HepG2 (cell line): ENCODE results near the gene ITGB5. TPM values are rescaled to one million over a fixed set of nuclear protein-coding genes. Genes with fewer than 3 reads are reported as not detected.

Source experiments
- ATM ChIP-seq: fragments of 450-650 bp; IDR thresholded peaks from 2 replicates; pipeline ENCODE4 v1.7.1; 2017; ENCODE audit warnings: mild to moderate bottlenecking, borderline replicate concordance
- GATAD1 ChIP-seq: IDR thresholded peaks from 2 replicates; pipeline ENCODE4 v1.6.1; 2016; ENCODE audit warnings: missing genetic modification reagents, missing compliant biosample characterization
- HMGA1 ChIP-seq: sonication (generic); formaldehyde crosslinking; conservative IDR thresholded peaks from 2 replicates; pipeline ENCODE4 v1.4.0; 2020; ENCODE audit warnings: missing genetic modification reagents
- HNRNPUL1 ChIP-seq: fragments of 200-400 bp; formaldehyde crosslinking; IDR thresholded peaks from 2 replicates; pipeline ENCODE4 v1.6.1; 2017; ENCODE audit warnings: low read depth, mild to moderate bottlenecking, low read length, moderate library complexity
- HOXA3 ChIP-seq: sonication (generic); formaldehyde crosslinking; IDR thresholded peaks from 2 replicates; pipeline ENCODE4 v1.5.0; 2020; ENCODE audit warnings: missing genetic modification reagents
- KLF6 ChIP-seq: IDR thresholded peaks from 2 replicates; pipeline ENCODE4 v1.8.0; 2016; ENCODE audit warnings: missing biosample characterization, missing genetic modification reagents
- MAF1 ChIP-seq: sonication (generic); formaldehyde crosslinking; IDR thresholded peaks from 2 replicates; pipeline ENCODE4 v1.5.0; 2020; ENCODE audit warnings: missing genetic modification reagents, borderline replicate concordance
- MIER3 ChIP-seq: IDR thresholded peaks from 2 replicates; pipeline ENCODE4 v1.6.1; 2016; ENCODE audit warnings: missing compliant biosample characterization, borderline replicate concordance
- PHF8 ChIP-seq: sonication (generic); formaldehyde crosslinking; IDR thresholded peaks from 2 replicates; pipeline ENCODE4 v1.5.0; 2020; ENCODE audit warnings: missing genetic modification reagents
- POLR2AphosphoS5 ChIP-seq: IDR thresholded peaks from 2 replicates; pipeline ENCODE4 v1.6.1; 2012; ENCODE audit warnings: low read depth, low read length
- RFX1 ChIP-seq: fragments of 450-650 bp; IDR thresholded peaks from 2 replicates; pipeline ENCODE4 v1.6.1; 2017
- SALL1 ChIP-seq: sonication (generic); formaldehyde crosslinking; IDR thresholded peaks from 2 replicates; pipeline ENCODE4 v1.8.0; 2022; ENCODE audit warnings: mild to moderate bottlenecking, missing genetic modification reagents
- SALL2 ChIP-seq: sonication (generic); formaldehyde crosslinking; IDR thresholded peaks from 2 replicates; pipeline ENCODE4 v1.8.1; 2023; ENCODE audit warnings: mild to moderate bottlenecking, missing genetic modification reagents, inconsistent platforms
- SOX13 ChIP-seq, 3 experiments: fragments of 450-650 bp in 1 of 3; sonication (generic) in 1 of 3; formaldehyde crosslinking in 1 of 3; IDR thresholded peaks in 2 of 3; conservative IDR thresholded peaks in 1 of 3; 2 replicates each; pipeline versions ENCODE4 v1.5.0 to v1.6.1; 2016 to 2020; ENCODE audit warnings: antibody characterized with exemption in 1 of 3, mild to moderate bottlenecking in 1 of 3, missing compliant biosample characterization in 1 of 3, missing genetic modification reagents in 1 of 3, moderate library complexity in 1 of 3
- SRSF1 ChIP-seq: fragments of 200-400 bp; formaldehyde crosslinking; optimal IDR thresholded peaks from 2 replicates; pipeline ENCODE3; 2017; ENCODE audit warnings: mild to moderate bottlenecking, low read depth, low read length, moderate library complexity
- SRY ChIP-seq: sonication (generic); formaldehyde crosslinking; IDR thresholded peaks from 2 replicates; pipeline ENCODE4 v1.8.0; 2022; ENCODE audit warnings: mild to moderate bottlenecking, missing genetic modification reagents
- STAT5B ChIP-seq: sonication (generic); formaldehyde crosslinking; IDR thresholded peaks from 2 replicates; pipeline ENCODE4 v1.4.0; 2020; ENCODE audit warnings: missing genetic modification reagents
- ZBTB8A ChIP-seq: sonication (generic); formaldehyde crosslinking; IDR thresholded peaks from 2 replicates; pipeline ENCODE4 v1.4.0; 2020; ENCODE audit warnings: mild to moderate bottlenecking, low read depth, missing genetic modification reagents, borderline replicate concordance
- ZC3H4 ChIP-seq: sonication (generic); formaldehyde crosslinking; IDR thresholded peaks from 2 replicates; pipeline ENCODE4 v1.4.0; 2020; ENCODE audit warnings: missing genetic modification reagents, borderline replicate concordance
- ZNF670 ChIP-seq: sonication (generic); formaldehyde crosslinking; IDR thresholded peaks from 2 replicates; pipeline ENCODE4 v1.8.0; 2022; ENCODE audit warnings: mild to moderate bottlenecking, missing genetic modification reagents, borderline replicate concordance
- ZNF746 ChIP-seq: sonication (generic); formaldehyde crosslinking; IDR thresholded peaks from 2 replicates; pipeline ENCODE4 v1.8.0; 2022; ENCODE audit warnings: mild to moderate bottlenecking, missing genetic modification reagents
- polyA plus RNA-seq, 8 experiments: library from polyadenylated mRNA; depleted of rRNA in 3 of 8; stranded (reverse) in 7 of 8; unstranded in 1 of 8; fragments of >200 nt; fragmentation: Illumina TruSeq in 4 of 8; extraction: Trizol in 4 of 8; gene quantifications; 2 replicates each; pipeline versions ENCODE4 v1.2.1 to v1.2.3, GENCODE V29; 2011 to 2016; ENCODE audit warnings: low read depth in 4 of 8, missing spikeins in 1 of 8, mixed read lengths in 1 of 8; ENCODE audit not compliant: insufficient read depth in 1 of 8
- total RNA-seq, 5 experiments: library from RNA; depleted of rRNA; stranded (reverse); fragments of >200 nt; fragmentation: Illumina TruSeq; extraction: Trizol; gene quantifications; 2 replicates each; pipeline ENCODE4 v1.2.3, GENCODE V29; 2016; ENCODE audit warnings: low read depth in 1 of 5
- TF ChIP-seq, protein P1 (sequence below): IDR thresholded peaks from 2 replicates; pipeline ENCODE4 v1.6.1; 2016; ENCODE audit warnings: missing biosample characterization, missing genetic modification reagents, low read depth
- TF ChIP-seq, protein P2 (sequence below): sonication (generic); formaldehyde crosslinking; IDR thresholded peaks from 2 replicates; pipeline ENCODE4 v1.9.0; 2021; ENCODE audit warnings: missing genetic modification reagents, mild to moderate bottlenecking, borderline replicate concordance
- TF ChIP-seq, protein P3 (sequence below): sonication (generic); formaldehyde crosslinking; IDR thresholded peaks from 2 replicates; pipeline ENCODE4 v1.5.0; 2020; ENCODE audit warnings: missing genetic modification reagents

Gene ITGB5
- total and polyA plus RNA-seq, 2 of the 13 experiments (the other 11 are each of a cell fraction or from before 2014, with no cell fraction given), result 74.1 to 343 TPM

DNA sequence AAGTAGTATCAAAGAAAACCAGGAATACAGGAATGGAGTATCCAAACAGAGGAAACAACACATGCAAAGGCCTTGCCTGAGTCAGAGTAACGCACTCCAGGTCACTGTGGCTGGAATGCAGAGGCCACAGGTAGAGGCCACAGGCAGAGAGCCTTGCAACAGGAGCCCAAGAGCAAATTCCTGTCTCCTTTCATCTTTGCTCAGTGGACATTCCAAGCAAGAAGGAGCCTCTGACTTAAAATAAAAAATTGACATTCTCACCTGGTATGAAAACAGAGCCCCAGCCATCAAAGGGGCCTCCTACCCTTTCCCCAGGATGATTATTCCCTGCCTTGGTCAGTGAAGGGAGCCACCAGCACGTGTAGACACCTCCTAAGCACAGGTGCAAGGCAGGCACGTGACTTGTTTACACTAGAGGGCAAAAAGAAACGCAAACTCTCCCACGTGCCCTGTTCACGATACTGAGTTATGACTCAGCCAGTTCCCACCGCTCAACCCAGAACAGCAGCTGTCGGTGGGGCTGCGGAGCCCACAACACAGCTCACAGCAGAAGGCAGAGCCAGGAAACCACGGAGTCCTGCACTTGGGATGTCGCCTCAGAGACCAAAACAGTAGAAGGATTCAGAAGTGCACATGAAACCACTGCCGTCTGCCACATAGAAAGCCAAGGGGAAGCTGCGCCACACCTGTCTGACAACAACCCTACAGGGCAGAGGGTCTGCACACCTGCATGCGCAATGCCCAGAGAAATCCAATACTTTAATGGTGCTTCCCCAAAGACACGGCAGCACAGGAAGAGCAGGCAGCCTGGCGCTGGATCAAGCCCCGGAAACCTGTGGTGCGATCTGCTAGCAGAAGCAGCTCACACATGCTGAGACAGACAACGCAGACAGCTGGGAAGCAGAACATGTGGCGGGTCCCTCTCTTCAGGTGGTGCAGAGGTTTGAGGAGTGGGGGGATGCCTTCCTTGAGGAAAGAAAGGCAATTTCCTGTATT lies 52.1 kb downstream of the ITGB5 start (continued):
- TF ChIP-seq PHF8 (peak; percentile 16), ATM (no peak), SALL2 (peak; percentile 77; the same call in 1 of the 2 replicates), RFX1 (no peak), ZNF670 (CRISPR knock-in tag) (peak; percentile 48; the same call in 1 of the 2 replicates), ZBTB8A (no peak), ZNF746 (CRISPR knock-in tag) (peak; percentile 96), KLF6 (peak; percentile 65; the same call in 1 of the 2 replicates), POLR2AphosphoS5 (peak; percentile 65), SALL1 (peak; percentile 96), HOXA3 (peak; percentile 88), MAF1 (CRISPR knock-in tag) (no peak), GATAD1 (CRISPR knock-in tag) (peak; percentile 55), SOX13 (IDR thresholded peaks at IDR 0.05) (no peak; the same call in 1 of the 2 replicates), SOX13 (CRISPR knock-in tag; conservative IDR thresholded peaks at IDR 0.05 in 1 of 2, IDR thresholded peaks at IDR 0.05 in 1 of 2) (peak; percentile 72 to 87; a peak in 3 of 4 replicates), STAT5B (no peak), SRSF1 (no peak), MIER3 (CRISPR knock-in tag) (peak; percentile 66; the same call in 1 of the 2 replicates), HMGA1 (CRISPR knock-in tag) (no peak), ZC3H4 (CRISPR knock-in tag) (no peak), HNRNPUL1 (no peak), SRY (CRISPR knock-in tag) (peak; percentile 91; the same call in 1 of the 2 replicates)
- TF ChIP-seq, protein P1, sequence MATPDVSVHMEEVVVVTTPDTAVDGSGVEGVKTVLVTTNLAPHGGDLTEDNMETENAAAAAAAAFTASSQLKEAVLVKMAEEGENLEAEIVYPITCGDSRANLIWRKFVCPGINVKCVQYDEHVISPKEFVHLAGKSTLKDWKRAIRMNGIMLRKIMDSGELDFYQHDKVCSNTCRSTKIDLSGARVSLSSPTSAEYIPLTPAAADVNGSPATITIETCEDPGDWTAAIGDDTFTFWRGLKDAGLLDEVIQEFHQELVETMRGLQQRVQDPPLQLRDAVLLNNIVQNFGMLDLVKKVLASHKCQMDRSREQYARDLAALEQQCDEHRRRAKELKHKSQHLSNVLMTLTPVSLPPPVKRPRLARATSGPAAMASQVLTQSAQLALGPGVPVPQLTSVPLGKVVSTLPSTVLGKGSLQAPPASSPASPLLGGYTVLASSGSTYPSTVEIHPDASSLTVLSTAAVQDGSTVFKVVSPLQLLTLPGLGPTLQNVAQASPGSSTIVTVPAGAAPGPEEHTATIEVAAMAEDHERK (CRISPR knock-in tag), result no peak
- TF ChIP-seq, protein P2, sequence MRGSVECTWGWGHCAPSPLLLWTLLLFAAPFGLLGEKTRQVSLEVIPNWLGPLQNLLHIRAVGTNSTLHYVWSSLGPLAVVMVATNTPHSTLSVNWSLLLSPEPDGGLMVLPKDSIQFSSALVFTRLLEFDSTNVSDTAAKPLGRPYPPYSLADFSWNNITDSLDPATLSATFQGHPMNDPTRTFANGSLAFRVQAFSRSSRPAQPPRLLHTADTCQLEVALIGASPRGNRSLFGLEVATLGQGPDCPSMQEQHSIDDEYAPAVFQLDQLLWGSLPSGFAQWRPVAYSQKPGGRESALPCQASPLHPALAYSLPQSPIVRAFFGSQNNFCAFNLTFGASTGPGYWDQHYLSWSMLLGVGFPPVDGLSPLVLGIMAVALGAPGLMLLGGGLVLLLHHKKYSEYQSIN (CRISPR knock-in tag), result no peak
- TF ChIP-seq, protein P3, sequence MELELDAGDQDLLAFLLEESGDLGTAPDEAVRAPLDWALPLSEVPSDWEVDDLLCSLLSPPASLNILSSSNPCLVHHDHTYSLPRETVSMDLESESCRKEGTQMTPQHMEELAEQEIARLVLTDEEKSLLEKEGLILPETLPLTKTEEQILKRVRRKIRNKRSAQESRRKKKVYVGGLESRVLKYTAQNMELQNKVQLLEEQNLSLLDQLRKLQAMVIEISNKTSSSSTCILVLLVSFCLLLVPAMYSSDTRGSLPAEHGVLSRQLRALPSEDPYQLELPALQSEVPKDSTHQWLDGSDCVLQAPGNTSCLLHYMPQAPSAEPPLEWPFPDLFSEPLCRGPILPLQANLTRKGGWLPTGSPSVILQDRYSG (CRISPR knock-in tag), result no peak
